Measurements from ENCODE around the gene ADAM19. TPM values are rescaled to one million over a fixed set of nuclear protein-coding genes. Genes with fewer than 3 reads are reported as not detected.

Gene ADAM19
- total and polyA plus RNA-seq, 2 experiments from 2014 or later, result 9.1 to 13.2 TPM

- no peaks in the 10 kb centered on the region for H3K4me1 ChIP-seq (ENCODE audit: insufficient read depth)
- H3K36me3 Mint-ChIP-seq (ENCODE audit: low read depth), result no peaks in the 10 kb centered on the region
- DNase-seq (ENCODE audit: low spot score), result no peak
- H3K27ac Mint-ChIP-seq, result no peak overlapping the region
- H3K27me3 ChIP-seq (ENCODE audit: insufficient read depth), result no peaks in the 10 kb centered on the region
- H3K4me2 ChIP-seq, result no peak overlapping the region
- H4K20me1 ChIP-seq (replicated peaks; ENCODE audit: insufficient read depth), result no peaks in the 10 kb centered on the region
- H3F3A ChIP-seq (replicated peaks; ENCODE audit: low read depth), result no peaks in the 10 kb centered on the region
- H3K9me2 ChIP-seq (ENCODE audit: insufficient read depth), result no peaks in the 10 kb centered on the region
- H3K27me3 Mint-ChIP-seq (ENCODE audit: insufficient read depth, low read depth, poor library complexity), result no peaks in the 10 kb centered on the region
- ATAC-seq, result no peak
- H3K4me1 Mint-ChIP-seq, result no peaks in the 10 kb centered on the region; the same call in 1 of the 3 replicates
- H2AFZ ChIP-seq, result no peak overlapping the region
- no peaks in the 10 kb centered on the region for H3K79me2 ChIP-seq (replicated peaks; ENCODE audit: insufficient read depth)
- H3K4me3 Mint-ChIP-seq, result no peak overlapping the region
- no peak for TF ChIP-seq ETS1 (IDR thresholded peaks at IDR 0.05)
- TF ChIP-seq EZH2 (IDR thresholded peaks at IDR 0.05; ENCODE audit: low read depth, unreplicated experiment), result no peak
- TF ChIP-seq JUNB (IDR thresholded peaks at IDR 0.05; ENCODE audit: unreplicated experiment), result no peak
- TF ChIP-seq ZNF114 (CRISPR knock-in tag; IDR thresholded peaks at IDR 0.05), result no peak
- TF ChIP-seq STAT1 (IDR thresholded peaks at IDR 0.05; ENCODE audit: unreplicated experiment), result no peak
- TF ChIP-seq ZNF462 (CRISPR knock-in tag; IDR thresholded peaks at IDR 0.05), result no peak
- no peak for TF ChIP-seq CREB1 (CRISPR knock-in tag; IDR thresholded peaks at IDR 0.05; ENCODE audit: low read depth)
- no peak for TF ChIP-seq POLR2AphosphoS5 (IDR thresholded peaks at IDR 0.05; ENCODE audit: low read depth)
- no peak for TF ChIP-seq EZH2phosphoT487 (IDR thresholded peaks at IDR 0.05; ENCODE audit: unreplicated experiment)
- H3K27ac ChIP-seq (ENCODE audit: low read depth), result no peak overlapping the region
- H3K9me3 Mint-ChIP-seq, result no peaks in the 10 kb centered on the region
- no peak overlapping the region for H3K4me3 ChIP-seq
- H3K36me3 ChIP-seq (ENCODE audit: insufficient read depth), result no peaks in the 10 kb centered on the region
These were observed 14.9 kb upstream of the ADAM19 start for GRCh38 chr5:157590478-157590877.

Measured in GM23338 (cell line).